ENCODE data around the gene NHP2. TPM values are rescaled to one million over a fixed set of nuclear protein-coding genes. Genes with fewer than 3 reads are reported as not detected.

NHP2 gene
- total and polyA plus RNA-seq, 2 experiments from 2014 or later = 435 to 455 TPM

DNA sequence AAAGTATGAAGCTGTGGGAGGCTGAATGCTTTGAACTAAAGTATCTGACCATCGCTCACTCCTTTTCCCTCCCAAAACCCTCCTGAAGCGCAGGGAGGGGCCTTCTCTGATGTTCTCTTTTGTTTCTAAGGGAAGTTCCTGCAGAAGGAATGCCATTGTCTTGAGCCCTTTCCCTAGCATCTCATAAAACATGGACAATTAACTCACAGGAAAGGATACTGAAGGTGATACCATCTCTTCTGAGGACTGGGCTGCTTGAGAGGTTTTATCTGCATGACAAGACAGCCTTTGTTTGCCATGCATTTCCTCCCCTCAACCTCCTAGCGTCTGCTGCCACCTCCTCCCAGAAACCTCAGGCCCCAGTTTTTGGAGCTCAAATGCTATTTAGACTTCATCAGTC is 27.1 kb downstream of the NHP2 start:
- no peak overlapping the region for H2AFZ ChIP-seq
- H3K9me2 ChIP-seq (ENCODE audit: insufficient read depth) = no peaks in the 10 kb centered on the region
- Mint-ChIP-seq H3K27me3 (ENCODE audit: insufficient read depth, low read depth, poor library complexity) (peaks cover 25% of the 10 kb centered on the region), H3K9me3 (peaks cover under 1% of the 10 kb centered on the region; the same call in 1 of the 3 replicates), H3K4me3 (peak overlapping the region; percentile 50; the same call in 2 of the 3 replicates), H3K4me1 (peaks cover 63% of the 10 kb centered on the region), H3K36me3 (ENCODE audit: low read depth) (peaks cover 46% of the 10 kb centered on the region), H3K27ac (peak overlapping the region; percentile 97)
- peak; percentile 63 for ATAC-seq
- TF ChIP-seq EZH2phosphoT487 (IDR thresholded peaks at IDR 0.05; ENCODE audit: unreplicated experiment) (no peak), POLR2AphosphoS5 (IDR thresholded peaks at IDR 0.05; ENCODE audit: low read depth) (peak; percentile 55), CREB1 (CRISPR knock-in tag; IDR thresholded peaks at IDR 0.05; ENCODE audit: low read depth) (peak; percentile 62; the same call in 1 of the 2 replicates), STAT1 (IDR thresholded peaks at IDR 0.05; ENCODE audit: unreplicated experiment) (no peak), NANOG (IDR thresholded peaks at IDR 0.05; ENCODE audit: borderline replicate concordance) (peak; percentile 95), EZH2 (IDR thresholded peaks at IDR 0.05; ENCODE audit: low read depth, unreplicated experiment) (no peak), ZNF331 (CRISPR knock-in tag; IDR thresholded peaks at IDR 0.05; ENCODE audit: low read depth) (no peak), ZNF114 (CRISPR knock-in tag; IDR thresholded peaks at IDR 0.05) (no peak), JUNB (IDR thresholded peaks at IDR 0.05; ENCODE audit: unreplicated experiment) (no peak)
- TF ChIP-seq, protein P1, sequence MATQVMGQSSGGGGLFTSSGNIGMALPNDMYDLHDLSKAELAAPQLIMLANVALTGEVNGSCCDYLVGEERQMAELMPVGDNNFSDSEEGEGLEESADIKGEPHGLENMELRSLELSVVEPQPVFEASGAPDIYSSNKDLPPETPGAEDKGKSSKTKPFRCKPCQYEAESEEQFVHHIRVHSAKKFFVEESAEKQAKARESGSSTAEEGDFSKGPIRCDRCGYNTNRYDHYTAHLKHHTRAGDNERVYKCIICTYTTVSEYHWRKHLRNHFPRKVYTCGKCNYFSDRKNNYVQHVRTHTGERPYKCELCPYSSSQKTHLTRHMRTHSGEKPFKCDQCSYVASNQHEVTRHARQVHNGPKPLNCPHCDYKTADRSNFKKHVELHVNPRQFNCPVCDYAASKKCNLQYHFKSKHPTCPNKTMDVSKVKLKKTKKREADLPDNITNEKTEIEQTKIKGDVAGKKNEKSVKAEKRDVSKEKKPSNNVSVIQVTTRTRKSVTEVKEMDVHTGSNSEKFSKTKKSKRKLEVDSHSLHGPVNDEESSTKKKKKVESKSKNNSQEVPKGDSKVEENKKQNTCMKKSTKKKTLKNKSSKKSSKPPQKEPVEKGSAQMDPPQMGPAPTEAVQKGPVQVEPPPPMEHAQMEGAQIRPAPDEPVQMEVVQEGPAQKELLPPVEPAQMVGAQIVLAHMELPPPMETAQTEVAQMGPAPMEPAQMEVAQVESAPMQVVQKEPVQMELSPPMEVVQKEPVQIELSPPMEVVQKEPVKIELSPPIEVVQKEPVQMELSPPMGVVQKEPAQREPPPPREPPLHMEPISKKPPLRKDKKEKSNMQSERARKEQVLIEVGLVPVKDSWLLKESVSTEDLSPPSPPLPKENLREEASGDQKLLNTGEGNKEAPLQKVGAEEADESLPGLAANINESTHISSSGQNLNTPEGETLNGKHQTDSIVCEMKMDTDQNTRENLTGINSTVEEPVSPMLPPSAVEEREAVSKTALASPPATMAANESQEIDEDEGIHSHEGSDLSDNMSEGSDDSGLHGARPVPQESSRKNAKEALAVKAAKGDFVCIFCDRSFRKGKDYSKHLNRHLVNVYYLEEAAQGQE (IDR thresholded peaks at IDR 0.05; ENCODE audit: unreplicated experiment) = no peak
- TF ChIP-seq, protein P2, sequence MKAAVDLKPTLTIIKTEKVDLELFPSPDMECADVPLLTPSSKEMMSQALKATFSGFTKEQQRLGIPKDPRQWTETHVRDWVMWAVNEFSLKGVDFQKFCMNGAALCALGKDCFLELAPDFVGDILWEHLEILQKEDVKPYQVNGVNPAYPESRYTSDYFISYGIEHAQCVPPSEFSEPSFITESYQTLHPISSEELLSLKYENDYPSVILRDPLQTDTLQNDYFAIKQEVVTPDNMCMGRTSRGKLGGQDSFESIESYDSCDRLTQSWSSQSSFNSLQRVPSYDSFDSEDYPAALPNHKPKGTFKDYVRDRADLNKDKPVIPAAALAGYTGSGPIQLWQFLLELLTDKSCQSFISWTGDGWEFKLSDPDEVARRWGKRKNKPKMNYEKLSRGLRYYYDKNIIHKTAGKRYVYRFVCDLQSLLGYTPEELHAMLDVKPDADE (IDR thresholded peaks at IDR 0.05) = peak; percentile 79
- TF ChIP-seq, protein P3, sequence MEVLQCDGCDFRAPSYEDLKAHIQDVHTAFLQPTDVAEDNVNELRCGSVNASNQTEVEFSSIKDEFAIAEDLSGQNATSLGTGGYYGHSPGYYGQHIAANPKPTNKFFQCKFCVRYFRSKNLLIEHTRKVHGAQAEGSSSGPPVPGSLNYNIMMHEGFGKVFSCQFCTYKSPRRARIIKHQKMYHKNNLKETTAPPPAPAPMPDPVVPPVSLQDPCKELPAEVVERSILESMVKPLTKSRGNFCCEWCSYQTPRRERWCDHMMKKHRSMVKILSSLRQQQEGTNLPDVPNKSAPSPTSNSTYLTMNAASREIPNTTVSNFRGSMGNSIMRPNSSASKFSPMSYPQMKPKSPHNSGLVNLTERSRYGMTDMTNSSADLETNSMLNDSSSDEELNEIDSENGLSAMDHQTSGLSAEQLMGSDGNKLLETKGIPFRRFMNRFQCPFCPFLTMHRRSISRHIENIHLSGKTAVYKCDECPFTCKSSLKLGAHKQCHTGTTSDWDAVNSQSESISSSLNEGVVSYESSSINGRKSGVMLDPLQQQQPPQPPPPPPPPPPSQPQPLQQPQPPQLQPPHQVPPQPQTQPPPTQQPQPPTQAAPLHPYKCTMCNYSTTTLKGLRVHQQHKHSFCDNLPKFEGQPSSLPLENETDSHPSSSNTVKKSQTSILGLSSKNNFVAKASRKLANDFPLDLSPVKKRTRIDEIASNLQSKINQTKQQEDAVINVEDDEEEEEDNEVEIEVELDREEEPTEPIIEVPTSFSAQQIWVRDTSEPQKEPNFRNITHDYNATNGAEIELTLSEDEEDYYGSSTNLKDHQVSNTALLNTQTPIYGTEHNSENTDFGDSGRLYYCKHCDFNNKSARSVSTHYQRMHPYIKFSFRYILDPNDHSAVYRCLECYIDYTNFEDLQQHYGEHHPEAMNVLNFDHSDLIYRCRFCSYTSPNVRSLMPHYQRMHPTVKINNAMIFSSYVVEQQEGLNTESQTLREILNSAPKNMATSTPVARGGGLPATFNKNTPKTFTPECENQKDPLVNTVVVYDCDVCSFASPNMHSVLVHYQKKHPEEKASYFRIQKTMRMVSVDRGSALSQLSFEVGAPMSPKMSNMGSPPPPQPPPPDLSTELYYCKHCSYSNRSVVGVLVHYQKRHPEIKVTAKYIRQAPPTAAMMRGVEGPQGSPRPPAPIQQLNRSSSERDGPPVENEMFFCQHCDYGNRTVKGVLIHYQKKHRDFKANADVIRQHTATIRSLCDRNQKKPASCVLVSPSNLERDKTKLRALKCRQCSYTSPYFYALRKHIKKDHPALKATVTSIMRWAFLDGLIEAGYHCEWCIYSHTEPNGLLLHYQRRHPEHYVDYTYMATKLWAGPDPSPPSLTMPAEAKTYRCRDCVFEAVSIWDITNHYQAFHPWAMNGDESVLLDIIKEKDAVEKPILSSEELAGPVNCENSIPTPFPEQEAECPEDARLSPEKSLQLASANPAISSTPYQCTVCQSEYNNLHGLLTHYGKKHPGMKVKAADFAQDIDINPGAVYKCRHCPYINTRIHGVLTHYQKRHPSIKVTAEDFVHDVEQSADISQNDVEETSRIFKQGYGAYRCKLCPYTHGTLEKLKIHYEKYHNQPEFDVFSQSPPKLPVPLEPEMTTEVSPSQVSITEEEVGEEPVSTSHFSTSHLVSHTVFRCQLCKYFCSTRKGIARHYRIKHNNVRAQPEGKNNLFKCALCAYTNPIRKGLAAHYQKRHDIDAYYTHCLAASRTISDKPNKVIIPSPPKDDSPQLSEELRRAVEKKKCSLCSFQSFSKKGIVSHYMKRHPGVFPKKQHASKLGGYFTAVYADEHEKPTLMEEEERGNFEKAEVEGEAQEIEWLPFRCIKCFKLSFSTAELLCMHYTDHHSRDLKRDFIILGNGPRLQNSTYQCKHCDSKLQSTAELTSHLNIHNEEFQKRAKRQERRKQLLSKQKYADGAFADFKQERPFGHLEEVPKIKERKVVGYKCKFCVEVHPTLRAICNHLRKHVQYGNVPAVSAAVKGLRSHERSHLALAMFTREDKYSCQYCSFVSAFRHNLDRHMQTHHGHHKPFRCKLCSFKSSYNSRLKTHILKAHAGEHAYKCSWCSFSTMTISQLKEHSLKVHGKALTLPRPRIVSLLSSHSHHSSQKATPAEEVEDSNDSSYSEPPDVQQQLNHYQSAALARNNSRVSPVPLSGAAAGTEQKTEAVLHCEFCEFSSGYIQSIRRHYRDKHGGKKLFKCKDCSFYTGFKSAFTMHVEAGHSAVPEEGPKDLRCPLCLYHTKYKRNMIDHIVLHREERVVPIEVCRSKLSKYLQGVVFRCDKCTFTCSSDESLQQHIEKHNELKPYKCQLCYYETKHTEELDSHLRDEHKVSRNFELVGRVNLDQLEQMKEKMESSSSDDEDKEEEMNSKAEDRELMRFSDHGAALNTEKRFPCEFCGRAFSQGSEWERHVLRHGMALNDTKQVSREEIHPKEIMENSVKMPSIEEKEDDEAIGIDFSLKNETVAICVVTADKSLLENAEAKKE (CRISPR knock-in tag; IDR thresholded peaks at IDR 0.05) = peak; percentile 72
- TF ChIP-seq, protein P4, sequence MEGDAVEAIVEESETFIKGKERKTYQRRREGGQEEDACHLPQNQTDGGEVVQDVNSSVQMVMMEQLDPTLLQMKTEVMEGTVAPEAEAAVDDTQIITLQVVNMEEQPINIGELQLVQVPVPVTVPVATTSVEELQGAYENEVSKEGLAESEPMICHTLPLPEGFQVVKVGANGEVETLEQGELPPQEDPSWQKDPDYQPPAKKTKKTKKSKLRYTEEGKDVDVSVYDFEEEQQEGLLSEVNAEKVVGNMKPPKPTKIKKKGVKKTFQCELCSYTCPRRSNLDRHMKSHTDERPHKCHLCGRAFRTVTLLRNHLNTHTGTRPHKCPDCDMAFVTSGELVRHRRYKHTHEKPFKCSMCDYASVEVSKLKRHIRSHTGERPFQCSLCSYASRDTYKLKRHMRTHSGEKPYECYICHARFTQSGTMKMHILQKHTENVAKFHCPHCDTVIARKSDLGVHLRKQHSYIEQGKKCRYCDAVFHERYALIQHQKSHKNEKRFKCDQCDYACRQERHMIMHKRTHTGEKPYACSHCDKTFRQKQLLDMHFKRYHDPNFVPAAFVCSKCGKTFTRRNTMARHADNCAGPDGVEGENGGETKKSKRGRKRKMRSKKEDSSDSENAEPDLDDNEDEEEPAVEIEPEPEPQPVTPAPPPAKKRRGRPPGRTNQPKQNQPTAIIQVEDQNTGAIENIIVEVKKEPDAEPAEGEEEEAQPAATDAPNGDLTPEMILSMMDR (conservative IDR thresholded peaks at IDR 0.05; ENCODE audit: low read depth in 2 of 2) = 0 out of 4 replicates have a peak, but pooled peaks of 1 of the 2 experiments have one; percentile 6
- DNase-seq (ENCODE audit: low spot score) = peak; percentile 99
- H3K4me2 ChIP-seq = peak overlapping the region; percentile 34
- H3K27me3 ChIP-seq (ENCODE audit: insufficient read depth) = no peaks in the 10 kb centered on the region
- peak overlapping the region; percentile 96 for H3K27ac ChIP-seq (ENCODE audit: low read depth)
- peaks cover 49% of the 10 kb centered on the region for H3K4me1 ChIP-seq (ENCODE audit: insufficient read depth)
- H3K79me2 ChIP-seq (replicated peaks; ENCODE audit: insufficient read depth) = peaks cover 12% of the 10 kb centered on the region
- peak overlapping the region; percentile 15; the same call in 1 of the 2 replicates for H3K4me3 ChIP-seq
- no peaks in the 10 kb centered on the region for H4K20me1 ChIP-seq (replicated peaks; ENCODE audit: insufficient read depth)
- H3F3A ChIP-seq (replicated peaks; ENCODE audit: low read depth) = peaks cover 28% of the 10 kb centered on the region
- peaks cover 5% of the 10 kb centered on the region for H3K36me3 ChIP-seq (ENCODE audit: insufficient read depth)
